WTC11 (cell line): ENCODE data around the gene EXD3. TPM values are rescaled to one million over a fixed set of nuclear protein-coding genes. Genes with fewer than 3 reads are reported as not detected.

Experiments used
- ATAC-seq: fragments of 200-7000 bp; cut with Tn5 transposase; 2 replicates; pipeline ENCODE4 v1.10.0; 2021; ENCODE audit warnings: mild to moderate bottlenecking, moderate library complexity
- CTCF ChIA-PET: fragments of 300-600 bp; sonication (Branson Sonifier 250); formaldehyde crosslinking; loops from one replicate; lab custom pipeline; 2021; ENCODE audit warnings: antibody characterized with exemption; lab: Charles Lee
- POLR2A ChIA-PET: fragments of 350-600 bp; sonication (Branson Sonifier 250); formaldehyde crosslinking; loops from one replicate; lab custom pipeline; 2021; ENCODE audit warnings: antibody characterized with exemption; lab: Charles Lee
- DNase-seq: peaks from one replicate; pipeline ENCODE4 v3.0.0; 2021; ENCODE audit warnings: low spot score
- H3K27ac Mint-ChIP-seq: 2 replicates; pipeline ENCODE4 v1.8.0; 2021; ENCODE audit warnings: mixed read lengths
- H3K27me3 Mint-ChIP-seq: 2 replicates; pipeline ENCODE4 v1.8.0; 2021; ENCODE audit warnings: low read depth, mild to moderate bottlenecking, moderate library complexity, mixed read lengths
- H3K36me3 Mint-ChIP-seq: 2 replicates; pipeline ENCODE4 v1.8.0; 2021; ENCODE audit warnings: mixed read lengths
- H3K4me1 Mint-ChIP-seq: 2 replicates; pipeline ENCODE4 v1.8.0; 2022; ENCODE audit warnings: mixed read lengths
- H3K4me3 Mint-ChIP-seq: 2 replicates; pipeline ENCODE4 v1.8.0; 2021; ENCODE audit warnings: mild to moderate bottlenecking, moderate library complexity, mixed read lengths
- H3K9me3 Mint-ChIP-seq: 2 replicates; pipeline ENCODE4 v1.8.0; 2021; ENCODE audit warnings: mixed read lengths
- E2F1 ChIP-seq: sonication (generic); formaldehyde crosslinking; IDR thresholded peaks from 2 replicates; pipeline ENCODE4 v1.8.0; 2022; ENCODE audit warnings: mild to moderate bottlenecking, missing genetic modification reagents
- ESRRA ChIP-seq: sonication (generic); formaldehyde crosslinking; IDR thresholded peaks from 2 replicates; pipeline ENCODE4 v1.8.1; 2022; ENCODE audit warnings: mild to moderate bottlenecking, missing genetic modification reagents, borderline replicate concordance
- FOXP1 ChIP-seq: sonication (generic); formaldehyde crosslinking; IDR thresholded peaks from 2 replicates; pipeline ENCODE4 v1.8.0; 2022; ENCODE audit warnings: missing genetic modification reagents, mild to moderate bottlenecking, moderate library complexity, borderline replicate concordance
- MAX ChIP-seq: sonication (generic); formaldehyde crosslinking; IDR thresholded peaks from 2 replicates; pipeline ENCODE4 v1.8.0; 2022; ENCODE audit warnings: mild to moderate bottlenecking, missing genetic modification reagents
- MLX ChIP-seq: sonication (generic); formaldehyde crosslinking; IDR thresholded peaks from 2 replicates; pipeline ENCODE4 v1.8.1; 2023; ENCODE audit warnings: mild to moderate bottlenecking, missing genetic modification reagents, moderate library complexity
- NR2C2 ChIP-seq: sonication (generic); formaldehyde crosslinking; IDR thresholded peaks from 2 replicates; pipeline ENCODE4 v1.8.0; 2022; ENCODE audit warnings: mild to moderate bottlenecking, missing genetic modification reagents
- SP1 ChIP-seq: sonication (generic); formaldehyde crosslinking; conservative IDR thresholded peaks from 2 replicates; pipeline ENCODE4 v1.8.1; 2022; ENCODE audit warnings: missing genetic modification reagents
- STAT6 ChIP-seq: sonication (generic); formaldehyde crosslinking; conservative IDR thresholded peaks from 2 replicates; pipeline ENCODE4 v1.8.1; 2023; ENCODE audit warnings: mild to moderate bottlenecking, low read depth, missing genetic modification reagents, moderate library complexity
- USF2 ChIP-seq: sonication (generic); formaldehyde crosslinking; IDR thresholded peaks from 2 replicates; pipeline ENCODE4 v1.8.1; 2023; ENCODE audit warnings: mild to moderate bottlenecking, missing genetic modification reagents, moderate library complexity
- ZNF138 ChIP-seq: sonication (generic); formaldehyde crosslinking; conservative IDR thresholded peaks from 2 replicates; pipeline ENCODE4 v1.8.1; 2022; ENCODE audit warnings: mild to moderate bottlenecking, moderate library complexity, missing genetic modification reagents
- ZNF263 ChIP-seq: sonication (generic); formaldehyde crosslinking; IDR thresholded peaks from 2 replicates; pipeline ENCODE4 v1.8.1; 2022; ENCODE audit warnings: low read depth, mild to moderate bottlenecking, moderate library complexity, missing genetic modification reagents
- total RNA-seq: library from RNA; stranded (reverse); gene quantifications from 3 replicates; pipeline ENCODE4 v1.2.3, GENCODE V29; 2021

EXD3 gene
- total RNA-seq, 1 experiment from 2014 or later: 21.2 TPM

- Mint-ChIP-seq H3K36me3 (no peaks in the 10 kb centered on the region), H3K4me1 (peaks cover 5% of the 10 kb centered on the region; the same call in 1 of the 2 replicates), H3K4me3 (no peak overlapping the region), H3K27ac (no peak overlapping the region), H3K27me3 (no peaks in the 10 kb centered on the region), H3K9me3 (no peaks in the 10 kb centered on the region)
- CTCF ChIA-PET: interaction anchor here (0.9 to 2.9 kb wide), 3 partner anchors 10 to 110 kb away, joined by 3 to 15 read pairs (median 3); partner anchors contain the start of genes EXD3, NOXA1 and NRARP
- DNase-seq (no peak), ATAC-seq (no peak)
- POLR2A ChIA-PET: no interaction called here
- no peak for TF ChIP-seq SP1 (CRISPR knock-in tag)
- TF ChIP-seq ESRRA (CRISPR knock-in tag): no peak
- TF ChIP-seq NR2C2: no peak
- no peak for TF ChIP-seq STAT6 (CRISPR knock-in tag)
Measured at GRCh38 chr9:137312852-137313325, 110.1 kb downstream of the EXD3 start.

GRCh38 chr9:137311986-137312851 is 110.7 kb downstream of the EXD3 start:
- ChIA-PET CTCF (interaction anchor here (0.9 to 2.9 kb wide), 4 partner anchors 9 to 111 kb away, joined by 3 to 15 read pairs (median 6); partner anchors contain the start of genes EXD3, NOXA1 and NRARP), POLR2A (no interaction called here)
- no peak for DNase-seq

GRCh38 chr9:137311171-137311985 is 111.6 kb downstream of the EXD3 start:
- TF ChIP-seq MAX (CRISPR knock-in tag) (no peak), FOXP1 (CRISPR knock-in tag) (0 out of 2 replicates have a peak, but pooled peaks have one; percentile 14)
- peak overlapping the region; percentile 32; the same call in 1 of the 2 replicates for H3K27ac Mint-ChIP-seq
- DNase-seq (no peak), ATAC-seq (no peak)
- no peaks in the 10 kb centered on the region for H3K27me3 Mint-ChIP-seq
- H3K9me3 Mint-ChIP-seq: no peaks in the 10 kb centered on the region
- no peak overlapping the region for H3K4me3 Mint-ChIP-seq
- H3K4me1 Mint-ChIP-seq: peaks cover 9% of the 10 kb centered on the region
- no peaks in the 10 kb centered on the region for H3K36me3 Mint-ChIP-seq
- POLR2A ChIA-PET: interaction anchor here (1.1 kb wide), 1 partner anchor 9 kb away, joined by 3 read pairs; the partner anchor contains the start of gene NRARP
- CTCF ChIA-PET: interaction anchor here (2.2 kb wide), 1 partner anchor 9 kb away, joined by 9 read pairs; the partner anchor contains the start of gene NRARP

More at GRCh38 chr9:137311986-137312851, 110.7 kb downstream of the EXD3 start:
- no peak for ATAC-seq
- no peak overlapping the region for H3K27ac Mint-ChIP-seq
- no peak for TF ChIP-seq ZNF263 (CRISPR knock-in tag)
- TF ChIP-seq, all 79 proteins: peak for 0
- Mint-ChIP-seq H3K9me3 (no peaks in the 10 kb centered on the region), H3K4me1 (peaks cover 10% of the 10 kb centered on the region), H3K36me3 (no peaks in the 10 kb centered on the region), H3K4me3 (no peak overlapping the region), H3K27me3 (no peaks in the 10 kb centered on the region)

GRCh38 chr9:137310189-137311052 is 112.5 kb downstream of the EXD3 start:
- TF ChIP-seq E2F1: no peak
- no peak for TF ChIP-seq MLX (CRISPR knock-in tag)
- 0 out of 2 replicates have a peak, but pooled peaks have one; percentile 44 for TF ChIP-seq USF2 (CRISPR knock-in tag)
- TF ChIP-seq ZNF138 (CRISPR knock-in tag): no peak
- POLR2A ChIA-PET: interaction anchor here (1.1 kb wide), 1 partner anchor 8 kb away, joined by 3 read pairs; the partner anchor contains the start of gene NRARP
- ATAC-seq (no peak), DNase-seq (no peak)
- H3K36me3 Mint-ChIP-seq: no peaks in the 10 kb centered on the region
- no peak overlapping the region for H3K4me3 Mint-ChIP-seq
- H3K9me3 Mint-ChIP-seq: no peaks in the 10 kb centered on the region
- CTCF ChIA-PET: interaction anchor here (2.2 kb wide), 1 partner anchor 8 kb away, joined by 9 read pairs; the partner anchor contains the start of gene NRARP
- peaks cover 12% of the 10 kb centered on the region for H3K4me1 Mint-ChIP-seq
- H3K27ac Mint-ChIP-seq: no peak overlapping the region
- H3K27me3 Mint-ChIP-seq: no peaks in the 10 kb centered on the region
